Measurements from ENCODE around the gene FYCO1.

DNA sequence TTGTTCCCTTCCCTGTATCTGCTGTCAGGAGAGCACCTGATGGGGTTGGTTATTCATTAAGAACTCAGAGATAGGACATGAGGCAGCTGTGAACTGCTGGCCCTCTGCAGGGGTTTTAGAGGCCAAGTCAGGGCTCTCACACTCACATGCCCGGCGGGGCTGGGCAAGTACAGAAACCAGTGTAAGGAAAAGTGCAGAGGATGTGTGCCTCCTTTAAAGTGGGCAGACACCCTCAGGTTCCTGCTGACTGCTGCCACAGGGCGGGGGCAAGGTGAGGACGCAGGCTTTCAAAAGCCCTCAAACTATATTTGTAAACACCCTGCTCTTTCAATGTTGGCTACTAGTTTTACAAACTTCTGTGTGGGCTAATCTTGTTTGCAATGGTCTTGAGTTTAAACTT is 30.0 kb downstream of the FYCO1 start:
- TF ChIP-seq, protein P1, sequence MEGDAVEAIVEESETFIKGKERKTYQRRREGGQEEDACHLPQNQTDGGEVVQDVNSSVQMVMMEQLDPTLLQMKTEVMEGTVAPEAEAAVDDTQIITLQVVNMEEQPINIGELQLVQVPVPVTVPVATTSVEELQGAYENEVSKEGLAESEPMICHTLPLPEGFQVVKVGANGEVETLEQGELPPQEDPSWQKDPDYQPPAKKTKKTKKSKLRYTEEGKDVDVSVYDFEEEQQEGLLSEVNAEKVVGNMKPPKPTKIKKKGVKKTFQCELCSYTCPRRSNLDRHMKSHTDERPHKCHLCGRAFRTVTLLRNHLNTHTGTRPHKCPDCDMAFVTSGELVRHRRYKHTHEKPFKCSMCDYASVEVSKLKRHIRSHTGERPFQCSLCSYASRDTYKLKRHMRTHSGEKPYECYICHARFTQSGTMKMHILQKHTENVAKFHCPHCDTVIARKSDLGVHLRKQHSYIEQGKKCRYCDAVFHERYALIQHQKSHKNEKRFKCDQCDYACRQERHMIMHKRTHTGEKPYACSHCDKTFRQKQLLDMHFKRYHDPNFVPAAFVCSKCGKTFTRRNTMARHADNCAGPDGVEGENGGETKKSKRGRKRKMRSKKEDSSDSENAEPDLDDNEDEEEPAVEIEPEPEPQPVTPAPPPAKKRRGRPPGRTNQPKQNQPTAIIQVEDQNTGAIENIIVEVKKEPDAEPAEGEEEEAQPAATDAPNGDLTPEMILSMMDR (IDR thresholded peaks at IDR 0.05 in 8 of 11, conservative IDR thresholded peaks at IDR 0.05 in 3 of 11) = no peak
- no peak for TF ChIP-seq POLR2A (IDR thresholded peaks at IDR 0.05)
